ENCODE measurements around the gene ARRDC3. TPM values are rescaled to one million over a fixed set of nuclear protein-coding genes. Genes with fewer than 3 reads are reported as not detected.
"Not testable (repeated sequence)": the region's sequence is repeated elsewhere in the genome, so short reads cannot be mapped to it uniquely, and the experiment has no call there.

The ARRDC3 gene
- total RNA-seq, 1 donor from 2014 or later, result 17.6 TPM

DNA sequence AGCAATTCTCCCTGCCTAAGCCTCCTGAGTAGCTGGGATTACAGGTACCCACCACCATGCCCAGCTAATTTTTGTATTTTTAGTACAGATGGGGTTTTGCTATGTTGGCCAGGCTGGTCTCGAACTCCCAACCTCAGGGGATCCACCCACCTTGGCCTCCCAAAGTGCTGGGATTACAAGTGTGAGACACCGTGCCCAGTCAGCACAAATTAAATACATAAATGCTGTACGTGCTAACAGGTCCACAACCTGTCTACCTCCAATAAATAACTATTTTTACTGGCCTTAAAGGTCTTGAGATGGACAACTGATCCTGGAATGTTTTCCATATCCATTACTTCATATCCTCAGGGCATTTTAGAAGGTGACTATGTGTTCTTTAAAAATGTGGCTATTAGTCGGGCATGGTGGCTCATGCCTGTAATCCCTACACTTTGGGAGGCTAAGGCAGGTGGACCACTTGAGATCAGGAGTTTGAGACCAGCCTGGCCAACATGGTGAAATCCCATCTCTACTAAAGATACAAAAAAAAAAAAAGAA lies 38.4 kb downstream of the ARRDC3 start:
- H3K27ac Mint-ChIP-seq; H3K4me3 Mint-ChIP-seq (ENCODE audit: low read depth); H3K4me1 Mint-ChIP-seq (ENCODE audit: low read depth); DNase-seq (ENCODE audit: low spot score); H3K36me3 Mint-ChIP-seq (ENCODE audit: low read depth); H3K9me3 Mint-ChIP-seq; intact Hi-C loops (cut with micrococcal nuclease): not testable (repeated sequence)
- H3K27me3 Mint-ChIP-seq (ENCODE audit: low read depth), result peaks cover 25% of the 10 kb centered on the region

- H3K4me1 Mint-ChIP-seq (ENCODE audit: low read depth), result no peaks in the 10 kb centered on the region
- H3K36me3 Mint-ChIP-seq (ENCODE audit: low read depth), result no peaks in the 10 kb centered on the region
- H3K27me3 Mint-ChIP-seq (ENCODE audit: low read depth), result peaks cover 25% of the 10 kb centered on the region
- H3K9me3 Mint-ChIP-seq, result no peaks in the 10 kb centered on the region
- no peak for DNase-seq (ENCODE audit: low spot score)
- H3K4me3 Mint-ChIP-seq (ENCODE audit: low read depth), result no peak overlapping the region
- H3K27ac Mint-ChIP-seq, result no peak overlapping the region
- intact Hi-C loops (cut with micrococcal nuclease), result no loop called here
These were observed 39.2 kb downstream of the ARRDC3 start for GRCh38 chr5:91343916-91344315.

GRCh38 chr5:91342931-91343330 lies 40.2 kb downstream of the ARRDC3 start:
- H3K27me3 Mint-ChIP-seq (ENCODE audit: low read depth), result peaks cover 18% of the 10 kb centered on the region
- H3K9me3 Mint-ChIP-seq; DNase-seq (ENCODE audit: low spot score); intact Hi-C loops (cut with micrococcal nuclease); H3K36me3 Mint-ChIP-seq (ENCODE audit: low read depth); H3K4me3 Mint-ChIP-seq (ENCODE audit: low read depth); H3K27ac Mint-ChIP-seq; H3K4me1 Mint-ChIP-seq (ENCODE audit: low read depth): not testable (repeated sequence)

GRCh38 chr5:91341154-91341553 lies 42.0 kb downstream of the ARRDC3 start:
- no peak for DNase-seq (ENCODE audit: low spot score)

DNA sequence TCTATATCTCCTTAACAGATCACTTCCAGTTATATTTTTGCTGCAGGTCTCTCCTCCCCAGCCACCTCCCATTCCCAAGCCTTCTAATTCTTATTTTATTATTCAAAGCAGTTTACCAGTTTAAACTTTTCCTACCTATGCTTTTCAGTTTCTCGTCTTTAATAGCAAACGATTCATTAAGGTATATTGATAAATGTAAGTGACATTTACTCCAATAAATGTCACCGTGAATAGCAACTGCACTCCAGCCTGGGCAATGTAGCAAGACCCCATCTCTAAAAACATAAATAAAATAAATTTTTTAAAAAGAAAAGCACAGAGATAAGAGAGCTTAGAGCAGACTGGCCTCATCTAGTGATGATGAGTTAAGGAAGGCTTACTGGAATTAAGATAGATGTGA lies 42.6 kb downstream of the ARRDC3 start:
- Mint-ChIP-seq H3K27me3 (ENCODE audit: low read depth) (peaks cover 22% of the 10 kb centered on the region), H3K27ac (no peak overlapping the region), H3K36me3 (ENCODE audit: low read depth) (no peaks in the 10 kb centered on the region), H3K4me3 (ENCODE audit: low read depth) (no peak overlapping the region), H3K9me3 (no peaks in the 10 kb centered on the region), H3K4me1 (ENCODE audit: low read depth) (no peaks in the 10 kb centered on the region)
- intact Hi-C loops (cut with micrococcal nuclease), result no loop called here
- no peak for DNase-seq (ENCODE audit: low spot score)

More at GRCh38 chr5:91341154-91341553, 42.0 kb downstream of the ARRDC3 start:
- Mint-ChIP-seq H3K4me1 (ENCODE audit: low read depth) (no peaks in the 10 kb centered on the region), H3K27me3 (ENCODE audit: low read depth) (peaks cover 22% of the 10 kb centered on the region), H3K36me3 (ENCODE audit: low read depth) (no peaks in the 10 kb centered on the region), H3K4me3 (ENCODE audit: low read depth) (no peak overlapping the region), H3K9me3 (no peaks in the 10 kb centered on the region), H3K27ac (no peak overlapping the region)
- intact Hi-C loops (cut with micrococcal nuclease), result no loop called here

GRCh38 chr5:91339063-91339705 lies 43.9 kb downstream of the ARRDC3 start:
- Mint-ChIP-seq H3K9me3 (no peaks in the 10 kb centered on the region), H3K36me3 (ENCODE audit: low read depth) (no peaks in the 10 kb centered on the region), H3K27ac (no peak overlapping the region), H3K4me3 (ENCODE audit: low read depth) (no peak overlapping the region), H3K27me3 (ENCODE audit: low read depth) (peaks cover 20% of the 10 kb centered on the region), H3K4me1 (ENCODE audit: low read depth) (no peaks in the 10 kb centered on the region)
- intact Hi-C loops (cut with micrococcal nuclease), result no loop called here
- DNase-seq (ENCODE audit: low spot score), result no peak

DNA sequence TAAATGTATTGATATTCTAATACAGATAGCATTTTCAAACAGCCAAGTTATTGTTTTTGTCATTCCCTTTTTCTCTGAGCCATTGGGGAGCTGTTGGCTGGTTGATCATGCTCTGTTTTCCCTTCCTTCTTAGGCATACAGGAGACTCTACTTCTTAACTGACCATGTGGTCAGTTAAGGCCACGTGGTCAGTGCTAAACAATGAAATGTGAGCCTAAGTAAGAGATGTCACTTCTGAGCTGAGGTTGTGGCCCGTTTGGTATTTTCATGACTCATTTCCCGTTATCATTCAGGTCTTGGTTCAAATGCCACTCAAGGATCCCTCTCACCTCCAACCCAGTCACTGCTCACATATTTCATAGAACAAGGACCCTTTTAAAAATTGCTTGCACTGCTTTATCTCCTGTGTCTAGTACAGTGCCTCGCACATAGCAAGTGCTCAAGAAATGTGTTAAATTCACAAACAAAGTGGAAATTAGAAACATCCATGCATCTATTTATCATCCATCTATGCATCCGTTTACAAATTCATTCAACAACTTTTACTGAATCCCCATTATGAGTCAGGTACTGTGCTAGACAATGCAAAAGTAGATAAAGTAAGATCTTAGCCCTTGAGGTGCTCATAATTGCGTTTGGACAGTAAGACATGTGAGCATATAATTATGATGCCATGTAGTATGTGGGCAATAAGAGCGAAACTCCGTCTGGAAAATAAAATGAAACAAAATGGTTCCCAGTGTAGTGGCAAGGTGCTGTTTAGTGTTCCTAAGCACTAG lies 50.7 kb downstream of the ARRDC3 start:
- intact Hi-C loops (cut with micrococcal nuclease), result loop anchor here (1.0 kb wide), 1 partner anchor 48 kb away; no protein-coding TSS in a partner anchor
- peaks cover 25% of the 10 kb centered on the region for H3K27me3 Mint-ChIP-seq (ENCODE audit: low read depth)
- no peaks in the 10 kb centered on the region for H3K36me3 Mint-ChIP-seq (ENCODE audit: low read depth)
- peaks cover 30% of the 10 kb centered on the region for H3K4me1 Mint-ChIP-seq (ENCODE audit: low read depth)
- DNase-seq (ENCODE audit: low spot score), result no peak
- H3K9me3 Mint-ChIP-seq, result no peaks in the 10 kb centered on the region
- peak overlapping the region; percentile 6 for H3K27ac Mint-ChIP-seq
- no peak overlapping the region for H3K4me3 Mint-ChIP-seq (ENCODE audit: low read depth)

DNA sequence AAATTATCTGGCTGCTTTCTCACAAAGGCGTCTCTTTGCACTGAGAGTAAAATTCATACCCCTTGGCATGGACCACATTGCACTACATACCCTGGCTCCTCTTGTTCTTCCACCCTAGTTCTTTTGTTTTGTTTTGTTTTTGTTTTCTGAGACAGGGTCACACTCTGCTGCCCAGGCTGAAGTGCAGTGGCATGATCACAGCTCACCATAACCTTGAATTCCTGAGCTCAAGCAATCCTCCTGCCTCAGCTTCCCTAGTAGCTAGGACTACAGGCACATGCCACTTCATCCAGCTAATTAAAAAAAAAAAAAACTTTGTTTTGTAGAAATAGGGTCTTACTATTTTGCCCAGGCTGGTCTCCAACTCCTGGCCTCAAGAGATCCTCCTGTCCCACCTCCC lies 51.4 kb downstream of the ARRDC3 start:
- Mint-ChIP-seq H3K9me3 (no peaks in the 10 kb centered on the region), H3K36me3 (ENCODE audit: low read depth) (no peaks in the 10 kb centered on the region), H3K27ac (no peak overlapping the region), H3K27me3 (ENCODE audit: low read depth) (peaks cover 30% of the 10 kb centered on the region), H3K4me1 (ENCODE audit: low read depth) (peaks cover 31% of the 10 kb centered on the region), H3K4me3 (ENCODE audit: low read depth) (no peak overlapping the region)
- no peak for DNase-seq (ENCODE audit: low spot score)
- intact Hi-C loops (cut with micrococcal nuclease), result loop anchor here (1.0 kb wide), 1 partner anchor 49 kb away; no protein-coding TSS in a partner anchor

- H3K4me1 Mint-ChIP-seq (ENCODE audit: low read depth), result peaks cover 31% of the 10 kb centered on the region
- intact Hi-C loops (cut with micrococcal nuclease), result loop anchor here (1.0 to 5.0 kb wide), 4 partner anchors 15 to 167 kb away; no protein-coding TSS in a partner anchor
- no peaks in the 10 kb centered on the region for H3K36me3 Mint-ChIP-seq (ENCODE audit: low read depth)
- H3K4me3 Mint-ChIP-seq (ENCODE audit: low read depth), result no peak overlapping the region
- no peak for DNase-seq (ENCODE audit: low spot score)
- no peaks in the 10 kb centered on the region for H3K9me3 Mint-ChIP-seq
- no peak overlapping the region for H3K27ac Mint-ChIP-seq
- H3K27me3 Mint-ChIP-seq (ENCODE audit: low read depth), result peaks cover 35% of the 10 kb centered on the region
These were observed 53.8 kb downstream of the ARRDC3 start for GRCh38 chr5:91329283-91329682.

DNA sequence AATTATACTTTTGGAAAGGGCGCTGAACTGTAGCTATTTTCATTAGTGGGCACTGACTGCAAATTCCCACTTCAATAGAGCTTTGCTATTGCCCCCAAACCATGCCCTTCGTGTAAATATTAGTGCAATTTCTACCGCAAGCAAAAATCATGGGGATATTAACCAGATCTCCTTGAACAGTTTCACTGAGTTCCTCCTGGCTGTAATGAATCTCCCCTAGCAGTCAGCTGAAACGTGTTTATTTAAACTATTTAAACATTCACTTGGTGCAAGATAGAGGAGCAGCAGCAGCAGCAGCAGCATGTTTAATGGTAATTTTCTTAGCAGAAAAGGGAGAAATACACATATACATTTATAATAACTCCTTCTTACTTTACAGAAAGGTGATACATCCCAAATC lies 54.4 kb downstream of the ARRDC3 start:
- intact Hi-C loops (cut with micrococcal nuclease), result loop anchor here (1.0 to 5.0 kb wide), 4 partner anchors 14 to 166 kb away; no protein-coding TSS in a partner anchor

DNA sequence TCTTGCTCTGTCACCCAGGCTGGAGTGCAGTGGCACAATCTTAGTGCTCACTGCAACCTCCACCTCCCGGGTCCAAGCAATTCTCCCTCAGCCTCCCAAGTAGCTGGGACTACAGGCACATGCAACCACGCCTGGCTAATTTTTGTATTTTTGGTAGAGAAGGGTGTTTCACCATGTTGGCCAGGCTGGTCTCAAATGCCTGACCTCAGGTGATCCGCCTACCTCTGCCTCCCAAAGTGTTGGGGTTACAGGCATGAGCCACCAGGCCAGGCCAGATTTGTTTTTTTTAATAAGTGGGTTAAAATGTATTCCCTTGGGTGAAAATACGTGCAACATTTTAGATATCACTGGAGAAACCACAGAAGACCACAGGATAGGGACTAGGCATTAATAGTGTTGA lies 60.1 kb downstream of the ARRDC3 start:
- H3K9me3 Mint-ChIP-seq; H3K4me3 Mint-ChIP-seq (ENCODE audit: low read depth); intact Hi-C loops (cut with micrococcal nuclease); H3K36me3 Mint-ChIP-seq (ENCODE audit: low read depth); H3K4me1 Mint-ChIP-seq (ENCODE audit: low read depth); H3K27ac Mint-ChIP-seq; DNase-seq (ENCODE audit: low spot score): not testable (repeated sequence)
- H3K27me3 Mint-ChIP-seq (ENCODE audit: low read depth), result peaks cover 20% of the 10 kb centered on the region

More for the DNA sequence above, 54.4 kb downstream of the ARRDC3 start:
- no peak for DNase-seq (ENCODE audit: low spot score)
- no peak overlapping the region for H3K4me3 Mint-ChIP-seq (ENCODE audit: low read depth)
- H3K36me3 Mint-ChIP-seq (ENCODE audit: low read depth), result no peaks in the 10 kb centered on the region
- H3K4me1 Mint-ChIP-seq (ENCODE audit: low read depth), result peaks cover 34% of the 10 kb centered on the region
- H3K27me3 Mint-ChIP-seq (ENCODE audit: low read depth), result peaks cover 35% of the 10 kb centered on the region
- H3K27ac Mint-ChIP-seq, result no peak overlapping the region
- no peaks in the 10 kb centered on the region for H3K9me3 Mint-ChIP-seq

GRCh38 chr5:91319667-91320066 lies 63.5 kb downstream of the ARRDC3 start:
- peaks cover 8% of the 10 kb centered on the region for H3K27me3 Mint-ChIP-seq (ENCODE audit: low read depth)
- intact Hi-C loops (cut with micrococcal nuclease), result no loop called here
- H3K9me3 Mint-ChIP-seq, result no peaks in the 10 kb centered on the region
- H3K4me3 Mint-ChIP-seq (ENCODE audit: low read depth), result no peak overlapping the region
- DNase-seq (ENCODE audit: low spot score), result no peak
- H3K4me1 Mint-ChIP-seq (ENCODE audit: low read depth), result peaks cover 11% of the 10 kb centered on the region
- no peaks in the 10 kb centered on the region for H3K36me3 Mint-ChIP-seq (ENCODE audit: low read depth)
- H3K27ac Mint-ChIP-seq, result no peak overlapping the region

- Mint-ChIP-seq H3K4me1 (ENCODE audit: low read depth) (peaks cover 17% of the 10 kb centered on the region), H3K27ac (no peak overlapping the region), H3K4me3 (ENCODE audit: low read depth) (no peak overlapping the region), H3K9me3 (no peaks in the 10 kb centered on the region), H3K36me3 (ENCODE audit: low read depth) (no peaks in the 10 kb centered on the region), H3K27me3 (ENCODE audit: low read depth) (peaks cover 4% of the 10 kb centered on the region)
- DNase-seq (ENCODE audit: low spot score), result no peak
- intact Hi-C loops (cut with micrococcal nuclease), result no loop called here
These were observed 64.4 kb downstream of the ARRDC3 start for GRCh38 chr5:91318724-91319123.
